AML-193 (cell line): ENCODE measurements around the gene ZBTB38.

ENCODE experiments used
- DNase-seq, 2 experiments: peaks; one replicate each; lab custom pipeline; 2025; lab: John Stamatoyannopoulos, UW

ZBTB38 gene

DNA sequence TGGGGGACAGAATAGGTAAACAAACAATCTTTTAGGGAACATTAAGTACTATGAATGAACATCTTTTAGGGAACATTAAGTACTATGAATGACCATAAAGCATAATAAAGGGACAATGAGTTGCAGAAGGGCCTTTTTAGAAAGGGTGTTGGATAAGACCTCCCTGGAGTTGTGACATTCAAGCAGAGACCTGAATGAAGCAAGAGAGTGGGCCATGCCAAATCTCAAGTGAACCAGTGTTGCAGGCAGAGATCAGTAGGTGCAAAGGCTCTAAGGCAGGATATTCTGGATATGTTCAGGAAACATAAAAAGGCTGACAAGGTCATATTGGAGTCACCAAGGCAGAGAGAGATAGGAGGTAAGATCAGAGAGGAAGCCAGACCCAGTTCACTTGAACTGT lies 29.4 kb upstream of the ZBTB38 start:
- no peak for DNase-seq

DNA sequence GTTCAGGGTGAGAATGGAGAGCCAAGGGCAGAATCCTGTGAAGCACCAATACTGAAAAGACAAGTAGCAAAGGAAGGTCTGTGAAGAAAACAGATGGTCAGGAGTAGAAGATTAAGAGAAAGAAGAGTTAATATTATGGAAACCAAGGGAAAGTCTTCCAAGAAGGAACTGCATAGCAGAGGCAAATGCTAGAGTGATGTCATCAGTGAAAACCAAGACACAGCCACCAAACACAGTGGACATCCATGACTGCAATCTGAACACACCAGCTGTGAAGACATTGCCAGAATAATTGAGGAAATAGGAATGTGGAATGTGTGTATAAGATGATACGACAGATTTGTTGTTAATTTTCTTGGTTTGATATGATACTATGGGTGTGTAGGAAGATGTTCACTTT lies 26.8 kb upstream of the ZBTB38 start:
- no peak for DNase-seq

DNA sequence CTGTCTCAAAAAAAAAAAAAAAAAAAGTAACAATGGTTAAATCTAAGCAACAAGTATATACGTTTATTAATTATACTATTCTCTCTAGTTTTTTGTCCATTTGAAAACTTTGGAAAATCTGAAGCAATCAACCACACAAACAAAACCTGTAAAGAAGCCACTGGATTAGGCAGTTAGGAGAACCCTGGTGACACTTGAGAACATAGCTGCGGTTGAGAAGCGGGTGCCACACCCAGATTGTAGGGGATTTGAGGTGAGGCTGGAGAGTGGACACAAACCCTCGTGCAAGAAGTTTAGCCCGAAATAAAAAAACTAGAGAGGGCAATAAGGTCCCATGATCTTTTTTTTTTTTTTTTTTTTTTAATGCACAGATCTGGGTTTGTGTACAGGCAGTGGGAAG lies 25.9 kb upstream of the ZBTB38 start:
- DNase-seq = no peak

DNA sequence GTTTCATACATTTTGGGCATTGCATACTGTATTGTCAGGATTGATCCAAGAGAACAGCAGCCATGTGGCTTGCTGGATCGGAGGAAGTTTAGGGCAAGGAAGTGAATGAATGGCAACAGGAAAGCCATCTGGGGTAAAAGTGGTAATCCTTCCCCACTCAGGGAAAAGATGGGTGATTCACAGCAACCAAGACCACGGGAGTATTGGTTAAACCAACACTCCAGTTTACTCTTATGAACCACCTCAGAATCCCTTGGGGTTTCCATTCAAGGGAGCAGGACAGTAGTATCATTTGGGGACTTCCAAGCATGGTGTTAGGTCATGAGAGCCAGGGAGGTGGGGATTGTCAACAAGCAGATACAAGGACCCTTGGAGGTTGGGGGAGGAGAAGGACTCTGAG lies 25.2 kb upstream of the ZBTB38 start:
- no peak for DNase-seq

DNA sequence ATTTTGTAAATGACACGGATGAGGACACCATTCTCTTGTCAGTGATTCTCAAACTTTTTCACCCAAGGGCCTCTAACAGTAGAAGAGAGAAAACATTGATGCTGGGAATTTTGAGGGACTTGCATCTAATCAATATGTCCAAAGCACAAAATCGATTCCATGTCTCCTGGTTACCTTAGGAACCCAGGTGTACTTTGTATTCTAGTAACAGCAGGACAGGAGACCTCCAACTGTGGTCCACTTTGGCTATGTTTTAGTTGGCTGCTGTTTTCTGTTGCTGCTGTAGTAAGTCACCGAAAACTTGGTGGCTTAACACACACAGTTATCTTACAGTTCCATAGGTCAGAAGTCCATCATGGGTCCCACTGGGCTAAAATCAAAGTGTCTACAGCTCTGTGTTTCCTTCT lies 24.4 kb upstream of the ZBTB38 start:
- DNase-seq = no peak

DNA sequence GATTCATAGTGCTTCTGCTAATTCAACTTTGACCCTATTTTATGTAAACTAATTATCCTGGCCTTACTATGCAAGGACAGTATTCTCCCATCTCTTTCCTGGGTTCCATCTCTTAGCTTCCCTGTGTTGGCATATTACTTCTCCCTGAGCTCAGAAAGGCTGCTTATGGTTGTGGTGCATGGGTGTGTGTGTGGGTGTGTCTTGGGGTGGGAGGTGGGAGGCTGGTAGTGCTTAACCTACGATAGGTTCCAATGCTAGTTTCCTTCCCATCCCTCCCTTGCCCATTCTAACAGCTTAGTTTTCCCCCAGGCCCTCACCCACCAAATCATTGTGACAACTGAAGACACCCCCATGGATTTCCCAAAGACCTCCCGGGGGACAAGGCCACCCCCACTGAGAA lies 22.8 kb upstream of the ZBTB38 start:
- no peak for DNase-seq

DNA sequence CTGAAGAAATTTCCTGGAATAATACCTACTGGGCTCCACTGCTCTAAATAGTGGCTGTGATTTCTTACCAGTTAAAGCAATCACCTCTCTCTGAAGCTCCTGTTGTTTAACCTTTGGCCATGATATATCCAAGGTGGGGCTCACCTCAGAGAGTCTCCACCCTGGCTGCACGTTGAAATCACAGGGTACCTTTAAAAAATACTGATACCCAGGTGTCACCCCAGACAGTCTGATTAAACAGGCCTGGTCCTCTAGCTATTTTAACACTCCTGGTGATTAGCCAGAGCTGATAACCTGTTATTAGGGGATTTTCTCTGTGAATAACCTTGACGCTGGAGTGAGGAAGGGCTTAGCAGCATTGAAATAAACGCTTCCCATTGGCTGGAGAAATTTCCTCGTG lies 22.3 kb upstream of the ZBTB38 start:
- no peak for DNase-seq

DNA sequence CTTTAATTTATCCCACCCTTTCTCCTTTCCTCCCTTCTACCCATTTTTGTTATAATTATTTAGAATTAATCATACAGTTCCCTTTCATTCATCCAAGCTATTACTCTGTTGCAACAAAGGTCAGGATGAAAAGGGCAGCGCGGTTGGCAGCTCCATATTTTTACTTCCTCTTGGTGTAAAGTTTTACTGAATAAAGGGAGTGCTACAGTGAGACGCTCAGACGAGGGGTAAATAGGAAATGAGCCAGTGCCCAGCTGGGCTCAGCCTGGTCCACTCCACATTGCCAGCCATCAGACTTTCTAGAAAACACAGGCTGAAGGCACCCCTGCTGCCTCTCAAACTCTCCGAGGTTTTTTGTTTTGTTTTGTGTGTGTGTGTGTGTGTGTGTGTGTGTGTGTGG lies 21.9 kb upstream of the ZBTB38 start:
- no peak for DNase-seq

DNA sequence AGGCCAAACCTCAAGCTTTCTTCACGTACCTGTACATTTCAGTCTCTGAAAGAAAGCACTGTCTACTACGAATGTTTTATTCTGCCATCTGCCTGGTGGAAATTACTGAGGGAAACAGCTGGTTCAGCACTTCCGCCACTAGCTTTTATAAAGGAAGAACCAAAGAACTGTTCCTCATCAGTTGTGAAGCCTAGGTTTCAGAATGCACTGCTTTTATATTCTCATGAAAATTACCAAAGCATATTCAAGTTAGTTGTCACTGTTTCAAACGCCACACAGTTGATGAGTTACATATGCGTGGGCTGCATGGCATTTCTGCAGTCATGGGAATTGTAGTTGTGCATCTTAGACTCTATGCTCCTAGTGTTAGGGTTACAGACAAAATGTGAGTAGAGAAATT lies 21.5 kb upstream of the ZBTB38 start:
- no peak for DNase-seq

DNA sequence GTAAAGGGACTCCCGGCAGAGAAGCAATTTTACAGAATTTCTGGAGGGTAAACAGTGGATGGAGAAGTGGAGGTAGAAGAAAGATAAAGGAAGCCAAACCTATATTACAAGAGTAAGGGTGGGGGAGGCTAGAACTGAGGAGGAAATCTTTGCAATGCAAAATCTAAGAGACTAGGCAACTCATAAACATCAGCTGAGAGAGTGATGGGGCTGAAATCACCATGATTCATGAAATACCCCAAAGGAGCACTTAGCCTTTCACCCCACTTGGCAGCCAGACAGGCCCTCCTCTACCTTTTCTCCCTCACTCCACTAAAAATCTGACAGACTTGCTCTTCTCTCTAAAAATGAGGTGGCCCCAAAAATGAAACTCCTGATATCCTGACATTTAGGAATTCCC lies 19.5 kb upstream of the ZBTB38 start:
- no peak for DNase-seq

DNA sequence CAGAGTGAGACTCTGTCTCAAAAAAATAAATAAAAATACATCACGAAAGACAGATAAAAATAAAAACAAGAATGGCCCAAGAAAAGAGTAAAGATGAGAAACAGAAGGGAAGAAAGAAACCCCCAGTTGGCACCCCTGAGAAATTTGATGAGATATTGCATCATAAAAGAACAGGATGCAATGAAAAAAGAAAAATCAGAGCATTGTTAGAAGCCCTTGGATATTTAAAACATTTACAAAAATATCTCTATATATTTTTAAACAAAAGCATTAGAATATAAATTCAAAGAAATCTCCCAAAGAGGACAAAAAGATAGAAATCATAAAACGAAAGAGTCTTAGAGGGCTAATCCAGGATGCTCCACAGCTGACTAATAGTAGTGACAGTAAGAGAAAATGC lies 18.6 kb upstream of the ZBTB38 start:
- no peak for DNase-seq

DNA sequence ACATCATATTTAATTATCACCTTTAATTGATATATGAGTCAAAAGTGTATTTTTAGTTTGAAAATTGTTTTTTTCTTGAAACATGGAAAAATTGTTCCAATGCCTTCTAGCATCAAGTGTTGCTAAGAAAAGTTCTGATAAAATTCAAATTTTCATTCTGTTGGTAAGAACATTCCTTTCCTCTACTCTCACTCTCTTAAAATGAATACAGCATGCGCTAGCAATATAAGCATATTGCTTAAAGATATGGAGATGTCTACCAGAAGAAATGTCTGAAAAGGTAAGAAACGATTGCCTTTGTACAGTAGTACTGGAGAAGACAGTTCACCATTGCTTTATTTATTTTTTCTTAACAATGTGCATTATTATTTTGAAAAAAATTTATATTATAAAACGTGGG lies 17.6 kb upstream of the ZBTB38 start:
- DNase-seq = no peak

DNA sequence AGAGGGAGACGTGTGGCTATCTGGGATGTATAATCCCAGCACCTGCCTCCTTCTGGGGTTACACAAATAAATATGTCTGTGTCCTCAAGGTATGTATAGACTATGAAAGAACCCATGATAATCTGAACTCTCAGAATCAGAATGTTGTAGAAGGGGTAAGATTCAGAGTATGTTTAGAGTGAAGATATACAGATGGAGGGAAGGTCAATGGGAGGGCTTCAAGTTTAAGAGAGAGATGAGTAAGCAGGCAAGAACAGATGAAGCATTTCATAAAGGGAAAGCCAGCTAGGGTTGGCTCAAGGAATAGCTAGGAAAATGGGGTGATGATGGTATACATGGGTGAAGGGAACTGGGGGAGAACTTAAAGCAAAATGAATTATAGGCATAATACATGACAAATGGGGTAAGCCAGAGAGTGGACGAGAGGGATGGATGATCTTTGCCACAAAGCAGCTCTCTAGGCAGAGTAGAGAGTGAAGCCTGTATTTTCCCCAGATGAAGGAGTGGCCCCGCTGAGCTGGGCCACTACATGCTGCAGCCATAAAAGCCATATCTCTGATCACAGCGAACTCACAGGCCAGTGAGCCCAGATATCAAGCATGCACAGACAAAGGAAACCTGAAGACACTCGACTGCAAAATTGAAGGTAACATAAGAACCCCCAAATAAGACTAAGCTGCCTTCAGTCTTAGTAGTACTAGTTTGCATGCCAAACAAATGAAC lies 15.9 kb upstream of the ZBTB38 start:
- no peak for DNase-seq

DNA sequence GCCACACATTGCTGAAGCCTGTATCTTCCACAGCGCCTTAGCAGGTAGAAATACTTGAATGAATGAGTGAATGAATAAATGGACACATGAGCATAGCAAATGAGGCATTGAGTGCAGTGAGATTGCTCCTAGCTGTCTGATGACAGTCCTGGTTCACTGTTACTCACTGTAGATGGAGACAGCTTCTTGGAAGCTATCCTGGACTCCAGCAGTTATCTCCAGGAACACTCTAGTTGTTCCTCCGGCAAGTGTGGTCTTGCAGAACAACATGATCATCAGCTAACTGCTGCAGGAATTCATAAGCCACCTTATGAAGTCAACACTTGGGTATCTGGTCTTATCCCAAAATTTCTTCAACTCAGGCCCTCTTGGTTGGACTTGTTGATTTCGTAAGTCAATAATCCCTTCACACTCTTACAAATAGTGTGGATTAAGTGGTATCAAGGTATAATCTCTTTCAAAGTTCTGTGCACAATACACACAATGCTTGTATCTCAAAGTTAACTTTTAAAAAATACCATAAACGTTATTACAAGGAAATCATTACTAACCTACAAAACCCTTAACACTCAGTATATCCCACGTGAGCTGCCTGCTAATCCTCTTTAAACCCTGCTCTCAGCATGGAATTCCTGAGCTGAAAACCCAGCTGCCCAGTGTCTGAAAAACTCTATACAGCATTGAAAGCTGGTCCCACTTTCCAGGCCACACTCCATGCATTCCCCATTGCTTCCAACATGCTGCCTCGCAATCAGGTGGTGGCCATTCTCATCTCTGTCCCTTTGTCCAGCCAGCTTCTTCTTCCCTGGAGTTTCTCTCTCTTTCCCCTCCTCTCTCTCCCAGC lies 14.4 kb upstream of the ZBTB38 start:
- DNase-seq = no peak

DNA sequence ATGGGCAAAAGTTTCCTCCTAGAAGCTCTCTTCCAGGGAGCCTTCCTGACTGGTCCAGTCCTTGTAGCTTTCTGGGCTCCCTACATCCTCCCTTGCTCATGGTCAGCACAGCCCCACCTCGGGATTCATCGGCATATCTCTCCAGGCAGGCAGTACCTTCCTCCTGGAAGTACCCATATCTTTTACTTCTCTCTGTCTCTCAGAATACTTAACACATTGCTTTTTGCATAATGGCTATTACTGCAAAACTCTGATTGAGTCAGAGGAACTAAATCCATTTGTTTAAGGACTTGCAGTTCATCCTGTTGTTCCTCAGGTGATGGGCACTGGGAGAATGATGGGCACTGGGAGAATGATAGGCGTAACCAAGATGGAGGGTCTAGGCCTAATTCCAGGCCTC lies 13.8 kb upstream of the ZBTB38 start:
- DNase-seq = no peak

DNA sequence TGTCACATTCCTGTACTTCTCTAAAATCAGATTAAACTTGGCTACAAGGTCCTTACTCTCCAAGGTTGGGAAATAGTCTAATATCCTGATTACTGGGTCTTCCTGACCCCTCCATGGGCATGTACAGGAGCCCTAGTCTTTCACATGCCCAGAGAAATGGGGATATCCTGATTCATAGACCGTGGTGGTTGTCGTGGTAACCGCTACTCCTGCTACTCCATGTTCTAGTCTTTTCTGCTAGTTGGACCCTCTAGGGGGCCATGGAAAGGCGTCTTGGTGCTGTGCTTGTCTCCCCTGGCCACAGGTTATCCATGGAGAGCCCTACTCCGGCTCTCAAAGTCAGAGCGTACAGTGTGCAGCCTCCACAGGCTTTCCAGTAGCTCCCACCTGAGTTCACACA lies 13.1 kb upstream of the ZBTB38 start:
- DNase-seq = no peak

DNA sequence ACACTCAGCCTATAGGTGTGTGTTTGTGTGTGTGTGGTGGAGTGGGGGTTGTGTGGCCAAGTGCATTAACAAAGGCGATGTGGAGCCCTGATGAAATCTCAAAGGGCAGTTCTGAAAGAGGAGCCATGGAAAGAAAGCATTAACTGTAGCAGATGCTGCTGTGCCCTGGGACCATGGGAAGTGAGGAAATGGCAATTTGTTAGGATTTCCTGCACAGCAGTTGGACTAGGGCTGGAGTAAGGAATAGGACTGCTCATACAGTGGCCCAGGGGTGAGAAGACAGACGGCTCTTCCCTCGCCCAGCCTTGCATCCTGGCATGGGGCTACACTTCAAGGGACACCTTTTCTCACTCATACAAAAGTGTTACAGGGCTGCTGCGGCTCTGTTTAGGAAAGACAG lies 12.3 kb upstream of the ZBTB38 start:
- DNase-seq = no peak

DNA sequence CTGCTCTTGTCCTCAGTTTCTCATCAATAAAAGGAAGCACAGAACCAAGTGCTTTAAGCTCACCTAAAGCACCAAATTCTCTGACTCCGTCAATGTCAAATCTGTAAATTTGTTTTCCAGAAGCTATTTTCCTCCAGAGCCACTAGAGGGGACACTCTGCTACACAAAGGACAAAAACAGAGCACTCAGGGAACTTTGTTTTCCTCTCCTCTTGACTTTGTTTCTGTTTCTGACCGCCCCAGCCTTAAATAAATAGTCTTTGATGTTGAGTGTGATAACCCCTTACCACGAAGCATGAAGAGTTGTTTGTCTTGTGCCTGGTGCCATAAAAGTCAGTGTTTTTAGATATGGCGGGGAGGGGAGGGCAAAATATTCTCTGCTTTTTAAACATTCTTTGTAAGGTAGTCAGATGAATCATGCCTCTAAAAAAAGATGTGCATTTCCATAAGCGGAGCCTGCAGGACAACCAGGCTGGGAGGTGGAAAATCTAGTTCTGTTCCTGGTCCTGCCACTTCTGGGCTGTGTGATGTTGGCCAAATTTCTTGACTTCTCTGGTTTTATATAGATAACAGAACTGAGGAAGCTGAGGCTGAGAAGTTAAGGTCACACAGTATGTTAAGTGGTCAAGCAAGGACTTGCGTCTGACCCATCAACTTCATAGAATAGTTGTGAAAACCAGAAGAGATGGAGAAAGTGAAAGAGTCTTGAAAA lies 7.3 kb upstream of the ZBTB38 start:
- peak; percentile 11 to 19 for DNase-seq

DNA sequence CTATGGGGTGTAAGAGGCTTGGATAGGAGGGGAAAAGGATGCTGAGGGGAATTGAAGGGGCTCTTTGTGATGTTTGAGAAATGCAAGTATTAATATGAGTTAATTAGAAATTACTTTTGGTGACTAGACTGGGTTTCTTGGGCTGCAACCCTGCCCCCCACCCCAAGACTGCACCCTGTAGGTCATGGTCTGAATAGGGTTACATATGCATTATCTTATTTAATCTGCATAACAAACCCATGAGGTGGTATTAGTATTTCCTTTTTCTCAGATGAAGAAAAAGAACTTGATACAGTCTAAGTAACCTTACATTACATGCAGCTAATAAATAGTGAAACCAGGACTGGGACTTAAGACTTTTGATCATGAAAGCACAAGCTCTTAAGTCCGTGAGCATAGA lies 5.6 kb upstream of the ZBTB38 start:
- DNase-seq = no peak

DNA sequence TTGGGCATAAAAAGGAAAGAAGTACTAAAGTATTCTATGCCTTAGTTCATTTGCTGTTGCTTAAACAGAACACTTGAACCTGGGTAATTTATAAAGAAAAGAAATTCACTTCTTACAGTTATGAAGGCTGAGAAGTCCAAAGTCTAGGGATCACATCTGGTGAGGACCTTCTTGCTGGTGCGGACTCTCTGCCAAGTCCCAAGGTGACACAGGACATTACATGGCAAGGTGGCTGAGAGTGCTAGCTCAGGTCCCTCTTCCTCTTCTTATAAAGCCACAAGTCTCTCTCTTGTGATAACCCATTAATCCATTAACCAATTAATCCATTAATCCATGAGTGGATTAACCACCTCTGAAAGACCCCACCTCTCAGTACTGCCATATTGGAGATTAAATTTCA lies 3.1 kb upstream of the ZBTB38 start:
- DNase-seq = no peak

DNA sequence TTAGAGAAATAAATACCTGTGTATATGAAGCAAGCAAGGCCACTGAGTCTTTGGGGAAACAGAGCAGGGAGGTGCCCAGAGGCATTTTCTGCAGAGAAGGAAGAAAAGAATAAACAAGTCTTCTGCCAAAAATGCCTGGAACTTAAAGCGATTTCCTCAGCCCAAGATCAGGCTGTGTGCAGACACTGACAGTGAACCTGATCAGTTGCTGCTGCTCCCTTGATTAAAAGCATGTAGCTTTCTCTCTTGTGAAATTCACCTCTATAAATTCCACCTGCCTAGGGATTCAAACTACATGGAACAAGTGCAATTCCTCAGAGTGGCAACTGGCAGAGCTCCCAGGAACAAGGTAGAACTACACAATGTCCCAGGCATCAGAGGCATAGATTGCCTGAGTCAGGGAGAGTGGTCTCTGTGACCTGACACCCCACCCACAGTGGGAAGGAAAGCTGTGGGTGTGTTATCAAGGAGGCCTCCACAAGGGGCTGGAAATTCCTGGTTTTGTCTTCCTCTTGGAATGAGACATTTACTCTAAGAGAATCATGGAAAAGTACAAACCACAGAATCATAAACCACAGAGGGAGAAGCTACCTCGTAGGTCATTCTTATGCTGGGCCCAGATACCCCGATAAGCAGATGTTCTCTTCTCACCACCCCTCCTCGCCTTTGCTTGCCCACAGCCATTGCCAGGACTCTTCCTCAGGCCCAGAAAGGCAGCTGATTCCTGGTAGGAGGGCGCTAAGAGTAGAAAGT lies 1.8 kb upstream of the ZBTB38 start:
- DNase-seq = no peak

DNA sequence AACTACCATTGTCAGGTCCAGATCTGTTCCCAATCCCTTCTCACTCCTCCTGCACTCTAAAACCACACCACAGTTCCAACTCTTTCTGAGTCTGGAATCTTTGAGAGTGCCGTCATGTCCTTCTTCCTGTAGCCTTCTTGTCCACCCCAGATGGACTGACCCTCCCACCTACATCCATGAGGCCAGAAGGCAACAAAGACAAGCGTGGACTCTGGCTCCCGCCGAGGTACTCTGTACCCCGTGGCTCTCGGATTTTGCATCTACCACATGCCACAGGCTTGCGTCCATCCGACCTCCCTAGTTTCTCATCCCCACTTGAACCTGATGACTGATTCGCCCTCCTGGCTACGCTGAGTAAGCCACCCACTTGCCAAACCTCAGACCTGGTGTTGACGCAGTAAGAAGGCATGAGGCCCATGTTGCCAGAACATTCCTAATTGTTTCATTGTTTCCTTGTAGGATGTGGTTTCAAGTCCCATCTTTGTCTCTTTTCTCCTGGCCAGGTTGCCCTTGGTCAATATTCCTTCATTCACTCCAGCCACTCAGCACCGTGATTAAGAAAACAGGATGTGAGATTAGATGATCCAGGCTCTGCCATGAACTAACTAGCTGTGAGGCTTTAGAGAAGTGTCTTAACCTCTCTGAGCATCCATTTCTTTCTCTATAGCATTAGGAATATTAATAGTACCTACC lies 1.1 kb upstream of the ZBTB38 start:
- DNase-seq = no peak
